Medulla oblongata (tissue), 1 donor: Measurements from ENCODE around the gene COP1.

Source experiments
- DNase-seq: peaks from one replicate; pipeline ENCODE4 v3.0.0-alpha.2; 2015; ENCODE audit errors: extremely low spot score

COP1 gene

DNA sequence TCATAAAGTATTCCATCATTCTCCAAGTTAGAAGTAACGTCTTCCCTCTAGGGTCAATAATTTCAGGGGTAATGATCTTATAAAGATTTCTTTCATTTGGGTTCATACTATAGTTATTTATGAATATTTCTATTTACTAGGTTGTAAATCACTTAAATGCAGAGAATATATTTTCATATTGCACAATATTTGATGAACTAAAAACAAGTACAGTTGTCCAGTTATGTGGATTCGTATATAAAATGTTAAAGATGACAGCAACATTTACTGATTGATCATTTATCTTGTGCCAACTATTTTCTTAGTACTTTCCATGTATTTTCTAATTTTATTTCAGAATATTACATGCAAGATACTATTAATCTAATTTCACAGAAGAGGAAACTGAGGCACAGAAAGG, 243.3 kb downstream of the COP1 start:
- DNase-seq, result no peak

DNA sequence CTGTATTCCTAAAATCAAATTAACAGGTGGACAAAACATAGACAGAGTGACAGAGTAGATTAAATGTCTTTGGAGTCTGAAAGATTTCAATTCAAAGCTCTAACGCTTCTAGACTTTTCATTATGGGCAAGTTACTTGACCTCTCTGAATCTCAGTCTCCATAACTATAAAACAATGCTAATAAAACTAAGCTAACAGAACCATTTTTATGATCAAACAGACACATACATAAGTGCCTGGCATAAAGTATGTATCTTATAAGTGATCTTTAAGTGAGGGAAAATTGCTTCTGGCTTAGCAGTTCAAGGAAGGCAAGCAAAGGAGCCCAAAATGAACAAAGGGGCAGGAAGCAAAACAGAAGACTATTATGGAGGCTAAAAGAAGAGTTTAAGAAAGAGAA, 246.9 kb downstream of the COP1 start:
- no peak for DNase-seq

DNA sequence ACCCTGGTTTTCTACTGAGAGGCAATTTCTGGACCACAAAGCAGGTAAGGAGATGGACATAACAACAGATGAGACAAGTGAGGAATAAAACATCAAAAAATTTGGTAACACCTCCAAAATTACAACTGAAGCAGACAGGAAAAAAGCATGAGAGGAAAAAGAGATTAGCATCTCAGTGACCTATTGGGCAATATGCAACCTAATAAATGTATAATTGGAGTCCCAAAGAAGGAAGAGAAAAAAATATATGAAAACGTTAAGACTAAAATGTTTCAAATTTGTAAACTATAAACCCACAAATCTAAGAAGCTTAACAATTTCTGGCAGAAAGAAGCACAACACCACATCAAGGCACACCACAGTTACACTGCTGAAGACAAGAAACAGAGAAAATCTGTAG, 255.5 kb downstream of the COP1 start:
- DNase-seq, result no peak

DNA sequence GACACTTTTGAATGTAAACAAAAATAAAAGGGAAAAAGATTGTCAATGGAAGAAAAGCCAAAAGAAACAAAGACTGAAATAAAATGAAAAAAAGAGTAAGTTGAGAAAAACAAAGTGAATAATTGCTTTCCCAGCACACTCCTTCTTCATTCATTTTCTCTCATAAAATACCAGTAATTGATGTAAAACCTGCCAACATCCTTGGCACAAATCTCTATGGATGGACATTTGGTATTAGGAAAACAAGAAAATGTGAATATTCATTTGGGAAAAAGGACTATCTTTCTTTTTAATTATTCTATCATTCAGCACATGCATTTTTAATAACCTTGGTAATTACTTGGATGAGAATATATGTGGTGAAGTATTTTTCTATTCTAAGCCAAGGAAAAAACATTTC, 259.3 kb downstream of the COP1 start:
- DNase-seq, result peak; percentile 4

DNA sequence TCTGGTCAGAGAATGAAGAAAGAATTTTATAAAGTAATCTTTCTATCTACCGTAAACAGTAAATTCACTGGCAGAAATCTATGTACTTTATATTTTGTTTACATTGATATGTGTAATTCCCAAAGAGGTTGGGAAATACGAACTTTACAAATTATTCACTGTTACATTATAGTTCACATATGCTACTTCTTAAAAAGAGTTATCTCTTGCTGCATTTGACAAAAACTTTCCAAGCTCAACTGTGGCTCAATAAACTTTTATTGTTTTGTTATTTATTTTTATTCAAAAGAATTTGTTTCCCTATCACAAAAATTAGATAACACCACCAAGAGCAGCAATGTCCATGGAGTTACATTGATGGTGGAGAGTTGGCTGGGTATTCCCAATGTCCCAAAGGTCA, 262.5 kb downstream of the COP1 start:
- no peak for DNase-seq

DNA sequence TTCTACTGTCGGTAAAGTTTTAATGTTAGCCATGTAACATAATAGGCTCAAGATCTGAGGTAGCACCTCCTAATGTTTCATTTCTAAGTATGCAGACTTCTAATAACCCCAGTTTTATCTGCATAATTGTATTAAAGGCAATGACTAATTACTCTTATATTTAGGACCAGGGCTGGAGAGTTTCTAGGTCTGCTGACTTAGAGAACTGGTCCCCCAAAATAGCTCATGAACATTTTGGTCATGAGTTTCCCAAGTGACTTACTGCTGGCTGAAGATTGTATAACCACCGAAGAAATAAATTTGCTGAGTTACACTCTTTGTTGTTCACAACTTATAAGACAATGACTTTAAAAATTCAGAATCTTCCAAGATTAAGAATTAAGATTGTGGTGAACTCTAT, 265.9 kb downstream of the COP1 start:
- no peak for DNase-seq

DNA sequence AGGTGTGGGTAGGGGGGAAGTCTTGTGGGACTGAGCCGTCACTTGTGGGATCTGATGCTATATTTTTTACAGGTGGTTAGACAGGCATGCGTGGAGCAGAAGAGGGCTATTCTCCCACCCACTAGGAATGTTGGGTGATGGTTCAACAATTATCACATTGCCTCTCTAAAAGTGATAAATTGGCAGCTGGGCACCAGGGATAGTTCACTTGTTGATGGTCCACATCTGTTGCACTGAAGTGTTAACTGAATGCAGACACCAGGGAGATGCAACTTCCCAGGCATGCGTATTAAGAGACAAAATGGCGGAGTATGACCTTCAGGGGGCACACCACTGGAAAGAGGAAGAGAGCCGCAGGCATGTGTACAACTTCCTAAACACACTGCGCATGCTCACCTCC, 270.4 kb downstream of the COP1 start:
- no peak for DNase-seq

DNA sequence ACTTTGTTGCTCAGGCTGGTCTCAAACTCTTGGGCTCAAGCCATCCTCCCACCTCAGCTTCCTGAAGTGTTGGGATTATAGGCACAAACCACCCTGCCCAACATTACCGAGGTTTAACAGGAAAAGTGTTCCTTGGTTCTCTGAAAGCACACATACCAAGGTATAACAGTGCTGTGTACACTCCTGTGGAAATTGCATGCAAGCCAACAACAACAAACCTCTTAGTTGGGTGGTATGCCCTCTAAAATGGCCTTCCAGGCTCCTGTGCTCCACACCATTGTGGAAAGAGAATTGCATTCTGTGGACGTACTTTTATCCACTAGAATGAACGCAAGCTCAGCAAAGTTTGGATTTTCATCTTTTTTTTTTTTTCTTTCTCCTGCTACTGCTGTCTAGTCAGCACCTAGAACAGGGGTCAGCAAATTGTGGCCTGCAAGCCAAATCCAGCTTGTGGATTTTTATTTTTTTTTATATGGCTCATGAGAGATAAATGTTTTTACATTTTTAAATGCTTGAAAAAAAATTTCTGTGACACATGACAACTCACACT, 271.4 kb downstream of the COP1 start:
- no peak for DNase-seq

DNA sequence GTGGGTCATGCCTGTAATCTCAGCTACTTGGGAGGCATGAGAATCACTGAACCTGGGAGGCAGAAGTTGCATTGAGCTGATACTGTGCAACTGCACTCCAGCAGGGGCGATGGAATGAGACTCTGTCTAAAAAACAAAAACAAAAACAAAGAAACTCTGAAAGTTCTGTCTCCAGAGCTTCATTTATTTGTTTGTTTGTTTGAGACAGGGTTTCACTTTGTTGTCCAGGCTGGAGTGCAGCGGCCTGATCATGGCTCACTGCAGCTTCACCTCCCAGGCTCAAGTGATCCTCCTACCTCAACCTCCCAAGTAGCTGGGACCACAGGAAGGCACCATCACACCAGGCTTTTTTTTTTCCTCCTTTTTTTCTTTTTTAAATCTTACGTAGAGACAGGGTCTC, 271.9 kb downstream of the COP1 start:
- DNase-seq, result no peak

DNA sequence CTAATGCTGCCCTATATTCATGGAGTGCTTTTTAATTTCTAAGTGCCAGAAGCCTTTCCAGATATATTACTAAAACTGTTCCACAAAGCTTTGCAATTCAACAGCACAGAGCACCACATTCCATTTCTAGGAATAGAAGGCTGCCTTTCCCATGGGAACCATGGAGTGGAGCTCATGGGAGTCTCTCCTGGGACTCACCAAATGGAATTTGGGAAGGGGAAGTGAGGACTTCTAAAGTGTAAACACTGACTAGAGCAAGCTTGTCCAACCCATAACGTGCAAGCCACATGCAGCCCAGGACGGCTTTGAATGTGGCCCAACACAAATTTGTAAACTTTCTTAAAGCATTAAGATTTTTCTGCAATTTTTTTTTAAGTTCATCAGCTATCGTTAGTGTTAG, 273.3 kb downstream of the COP1 start:
- no peak for DNase-seq

DNA sequence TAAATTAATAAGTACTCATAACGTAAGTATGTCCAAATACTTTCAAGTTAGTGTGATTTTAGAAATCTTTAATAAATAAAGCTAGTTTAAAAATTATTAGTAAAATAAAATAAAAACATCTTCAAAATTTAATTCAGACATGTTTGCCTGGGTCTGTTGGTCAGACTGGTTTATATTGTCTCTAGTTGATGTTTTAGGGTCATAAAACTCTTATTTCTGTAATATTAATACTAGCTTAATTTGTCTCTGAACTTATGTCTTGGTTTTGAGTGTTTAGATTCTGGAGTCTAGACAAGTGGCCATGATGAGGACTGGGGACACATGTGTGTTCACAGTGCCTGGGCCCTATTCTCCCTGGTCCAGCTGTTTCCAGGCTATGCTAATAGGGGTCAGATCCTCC, 279.1 kb downstream of the COP1 start:
- no peak for DNase-seq

DNA sequence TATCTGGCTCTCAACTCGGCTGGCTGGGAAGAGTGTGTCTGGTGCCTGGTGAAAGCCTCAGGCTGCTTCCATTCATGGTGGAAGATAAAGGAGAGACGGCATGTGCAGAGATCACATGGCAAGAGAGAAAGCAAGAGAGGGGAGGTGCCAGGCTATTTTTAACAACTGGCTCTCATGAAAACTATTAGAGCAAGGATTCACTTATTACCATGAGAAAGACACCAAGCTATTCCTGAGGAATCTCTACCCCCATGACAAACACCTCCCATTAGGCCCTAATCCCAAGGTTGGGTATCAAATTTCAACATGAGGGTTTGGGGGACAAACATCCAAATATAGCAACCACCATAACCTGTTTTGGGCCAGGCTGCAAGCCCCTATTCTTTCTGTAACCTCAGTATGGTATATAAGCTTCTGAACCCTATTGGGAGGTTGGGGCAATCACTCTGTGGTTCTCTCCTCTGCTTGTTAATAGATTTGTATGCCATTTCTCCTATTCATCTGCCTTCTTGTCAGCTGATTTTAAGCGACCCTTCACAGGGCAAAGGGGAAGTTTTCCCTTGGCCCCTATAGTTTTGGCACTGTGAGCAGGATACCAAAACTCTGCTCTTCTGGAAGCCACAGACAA, 284.7 kb downstream of the COP1 start:
- no peak for DNase-seq

DNA sequence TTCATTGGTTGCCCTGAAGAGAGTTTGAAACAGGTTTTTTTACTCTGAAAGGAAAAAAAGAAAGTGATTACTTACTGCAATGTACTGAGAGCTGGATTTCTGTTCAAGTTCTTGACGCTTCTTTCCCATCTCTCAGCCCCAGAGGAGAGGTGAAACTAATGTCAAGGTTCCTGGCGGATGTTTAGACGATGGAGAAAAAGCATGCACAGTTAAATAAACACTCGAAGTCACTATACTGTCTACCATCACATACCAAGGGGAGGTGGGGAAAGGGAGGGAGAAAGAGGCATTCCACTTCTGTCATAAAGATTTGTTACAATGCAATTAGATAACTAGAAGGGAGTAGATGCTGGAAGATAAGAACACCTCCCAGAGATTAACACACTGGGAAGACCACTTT, 286.7 kb downstream of the COP1 start:
- no peak for DNase-seq

DNA sequence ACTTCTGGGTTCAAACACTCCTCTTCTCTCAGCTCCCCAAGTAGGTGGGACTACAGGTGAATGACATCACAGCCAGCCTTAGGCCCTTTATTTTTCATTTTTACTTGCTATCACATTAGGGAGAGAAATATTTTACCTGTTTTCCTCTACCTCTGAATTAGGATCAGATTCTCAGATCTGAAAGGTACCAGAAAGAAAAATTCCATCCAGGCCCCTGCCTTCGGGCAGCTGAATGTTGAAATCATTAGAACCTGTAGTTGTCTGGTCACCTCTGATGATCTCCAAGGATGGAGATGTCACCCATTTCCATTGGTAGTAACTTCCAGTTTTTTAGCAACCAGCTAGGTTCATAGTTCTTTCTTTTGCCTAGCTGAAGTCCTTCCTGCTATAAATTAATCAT, 288.1 kb downstream of the COP1 start:
- no peak for DNase-seq

DNA sequence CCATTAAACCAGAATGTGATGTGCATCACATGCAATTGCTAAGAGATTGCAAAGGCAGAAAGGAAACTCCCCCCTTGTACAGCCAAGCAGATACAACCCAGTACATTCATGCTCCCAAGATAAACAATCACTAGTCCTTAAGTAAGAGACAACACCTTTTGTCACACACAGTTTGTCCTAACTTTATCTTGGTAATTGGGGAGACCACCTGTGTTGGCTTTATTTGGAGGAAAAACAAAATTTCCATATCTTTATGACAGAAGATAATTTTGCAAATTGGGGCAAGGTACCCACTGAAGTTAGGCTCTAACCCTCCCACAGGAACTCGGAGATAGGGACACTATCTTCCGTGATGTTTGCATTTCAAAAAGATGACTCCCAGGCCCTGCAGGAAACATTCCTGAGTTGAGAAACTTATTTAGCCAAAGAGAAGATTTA, 288.7 kb downstream of the COP1 start:
- no peak for DNase-seq

DNA sequence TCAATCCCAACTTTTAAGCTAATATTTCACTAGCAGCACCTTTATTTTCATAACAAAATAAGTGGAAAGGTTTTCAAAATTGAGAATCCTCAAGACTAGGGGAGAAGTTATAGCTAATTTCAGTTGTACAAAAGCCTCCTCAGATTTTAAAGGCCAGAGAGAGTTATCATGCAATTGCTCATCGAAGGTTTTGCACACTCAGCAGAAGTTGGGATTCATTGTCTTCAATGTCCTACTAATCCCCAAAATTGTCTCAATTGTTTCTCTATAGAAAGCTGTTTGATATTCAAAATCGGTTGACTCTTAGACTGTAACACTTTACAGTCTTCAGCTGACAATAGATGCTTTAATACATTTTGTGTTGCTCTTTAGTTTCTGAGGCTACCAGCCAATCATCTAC, 293.0 kb downstream of the COP1 start:
- no peak for DNase-seq

DNA sequence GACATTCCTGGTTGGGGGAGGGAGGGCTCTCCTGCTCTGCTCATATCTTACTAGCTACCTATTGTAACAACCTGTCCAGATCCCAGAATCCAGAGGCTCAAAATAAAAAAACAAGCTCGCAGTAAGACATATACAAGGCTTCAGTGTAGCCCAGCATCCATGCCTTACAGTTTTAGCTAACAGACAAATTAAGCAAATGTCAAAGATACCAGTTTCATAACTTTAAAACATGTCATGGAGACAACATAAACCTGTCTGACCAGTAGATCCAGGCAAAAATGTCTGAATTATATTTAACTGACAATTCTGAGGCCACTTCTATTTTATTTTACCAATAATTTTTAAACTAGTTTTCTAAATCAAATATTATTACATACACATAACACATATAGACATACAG, 295.9 kb downstream of the COP1 start:
- DNase-seq, result no peak

DNA sequence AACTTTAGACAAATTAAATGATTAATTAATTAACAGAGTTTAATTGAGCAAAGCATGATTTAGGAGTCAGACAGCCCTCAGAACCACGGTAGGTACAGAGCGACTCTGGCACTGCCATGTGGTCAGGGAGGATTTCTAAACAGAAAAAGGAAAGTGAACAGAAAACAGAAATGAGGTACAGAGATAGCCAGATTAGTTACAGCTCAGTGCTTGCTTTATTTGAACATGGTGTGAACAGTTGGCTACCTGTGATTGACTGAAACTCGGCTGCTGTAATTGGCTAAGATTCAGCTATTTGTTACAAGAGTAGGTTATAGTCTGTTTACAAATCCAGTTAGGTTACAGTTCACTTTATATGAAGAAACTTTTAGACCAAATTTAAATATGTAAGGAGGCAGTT, 300.7 kb downstream of the COP1 start:
- DNase-seq, result no peak

DNA sequence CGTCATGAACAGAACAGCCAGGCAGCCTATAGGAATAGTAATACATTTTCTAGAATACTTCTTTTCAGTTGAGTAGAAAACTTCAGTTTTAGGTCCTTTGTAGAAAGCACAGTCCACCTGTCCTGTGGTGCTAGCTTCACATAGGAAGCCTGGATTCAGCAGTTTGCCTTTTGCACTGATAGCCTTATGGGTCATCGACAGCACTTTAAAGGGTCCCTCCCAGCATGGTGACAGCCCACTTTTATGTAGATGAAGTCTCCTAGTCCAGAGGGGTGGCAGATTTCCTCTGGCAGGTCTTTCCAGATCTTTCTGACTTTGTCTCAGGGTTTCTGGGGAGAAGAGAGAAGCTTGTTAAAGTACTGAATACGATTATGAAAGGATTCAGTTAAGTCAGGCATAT, 302.3 kb downstream of the COP1 start:
- DNase-seq, result no peak

DNA sequence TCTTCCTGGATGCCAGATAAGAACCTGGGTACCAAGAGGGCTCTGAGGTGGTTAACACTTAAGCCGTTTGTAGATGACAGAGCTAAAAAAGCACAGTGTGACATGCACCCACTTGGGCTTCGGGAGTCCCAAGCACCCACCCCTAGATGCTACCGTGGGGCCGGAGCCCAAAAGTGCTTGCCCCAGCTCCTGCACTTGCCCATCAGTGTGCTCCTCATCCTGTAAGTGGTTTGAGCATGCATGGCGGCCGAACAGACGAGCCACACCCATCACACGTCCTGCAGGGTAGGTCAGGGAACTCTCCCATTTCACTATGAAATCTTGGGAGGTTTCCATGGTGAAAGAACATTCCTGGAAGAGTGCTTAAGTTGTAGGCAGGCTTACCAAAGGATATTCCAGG, 304.8 kb downstream of the COP1 start:
- DNase-seq, result no peak

DNA sequence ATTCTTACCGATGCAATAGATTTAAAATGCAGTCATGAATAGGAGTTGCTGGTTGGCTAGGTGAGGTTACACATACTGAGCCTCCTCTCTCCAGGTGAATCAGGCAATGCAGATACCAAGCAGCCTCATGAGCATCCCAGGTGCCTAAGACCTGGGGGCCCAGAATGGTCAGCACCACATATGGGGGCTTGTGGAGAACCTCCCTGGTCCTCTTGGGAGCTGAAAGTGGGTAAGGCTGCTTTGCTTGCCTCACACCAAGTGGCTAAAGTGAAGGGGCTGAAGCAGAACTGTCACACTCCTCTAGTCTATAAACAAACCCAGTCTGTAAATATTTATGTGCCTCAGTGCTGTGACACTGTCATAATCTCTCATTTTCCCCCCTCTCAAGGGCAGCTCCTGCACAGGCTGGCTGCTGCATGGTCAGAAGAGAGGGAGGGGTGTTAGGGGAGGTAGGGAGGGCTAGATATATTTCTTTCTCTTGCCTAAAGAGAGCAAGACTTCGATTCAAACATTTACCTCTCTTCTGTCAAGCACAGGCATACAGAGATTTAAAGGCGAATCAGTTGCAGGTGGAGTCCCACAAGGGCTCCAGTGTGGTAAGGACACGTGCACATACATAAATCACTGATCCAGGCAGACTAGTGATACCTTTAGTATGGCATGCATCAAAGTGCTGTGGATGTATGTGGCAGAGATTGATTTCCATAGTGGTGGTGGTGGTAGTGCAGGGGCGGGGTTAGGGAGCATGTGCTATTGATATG, 305.8 kb downstream of the COP1 start:
- DNase-seq, result no peak

DNA sequence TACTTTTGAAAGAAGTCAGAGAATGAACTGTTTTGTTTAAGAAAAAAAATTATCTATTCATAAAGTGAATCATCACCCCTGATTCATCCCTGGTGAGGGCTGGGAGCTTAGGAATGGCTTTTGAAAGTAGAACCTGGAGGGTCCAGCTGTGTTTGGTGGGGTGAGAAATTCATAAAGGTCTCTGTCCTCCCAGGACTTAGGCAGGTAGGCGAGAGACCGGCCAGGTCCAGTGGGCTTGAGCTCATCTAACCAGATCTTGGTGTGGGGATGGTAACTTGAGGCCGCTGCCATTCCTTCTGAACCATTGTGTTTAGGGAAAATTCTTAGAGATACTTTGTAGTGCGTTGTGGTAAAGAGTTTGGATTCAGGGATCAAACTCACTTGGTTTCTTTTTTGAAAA, 306.9 kb downstream of the COP1 start:
- no peak for DNase-seq

DNA sequence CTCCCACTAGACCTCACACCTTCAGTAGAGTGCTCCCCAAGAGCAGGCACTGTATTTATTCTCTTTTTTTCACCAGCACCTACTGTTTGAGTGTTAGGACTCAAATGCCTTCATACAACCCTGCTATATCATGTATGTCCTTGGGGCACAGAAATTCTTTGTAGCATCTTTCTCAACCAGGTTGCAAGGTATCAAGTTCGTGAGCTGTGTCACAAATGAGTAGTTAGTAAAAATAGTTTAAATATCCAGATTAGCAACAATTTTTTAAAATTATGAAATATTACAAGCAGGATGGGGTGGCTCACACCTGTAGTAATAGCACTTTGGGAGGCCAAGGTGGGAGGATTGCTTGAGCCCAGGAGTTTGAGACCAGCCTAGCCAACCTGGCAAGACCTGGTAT, 311.1 kb downstream of the COP1 start:
- no peak for DNase-seq
